T-helper 17 cell (primary cell): Measurements from ENCODE around the gene WDR83. TPM values are rescaled to one million over a fixed set of nuclear protein-coding genes. Genes with fewer than 3 reads are reported as not detected.
"Not testable (repeated sequence)": the region's sequence is repeated elsewhere in the genome, so short reads cannot be mapped to it uniquely, and the experiment has no call there.

Experiments used
- ATAC-seq: fragments of 150-1000 bp; cut with Tn5 transposase; 2 replicates; pipeline ENCODE4 v1.10.0; 2021; ENCODE audit warnings: mild to moderate bottlenecking, moderate library complexity
- DNase-seq, 3 donors: peaks; one replicate each; pipeline versions ENCODE4 v3.0.0 to v3.0.0-alpha.2; 2020 to 2021
- H3K9me3 ChIP-seq: one replicate; pipeline ENCODE4 v1.7.0; 2013; ENCODE audit warnings: low read length, mild to moderate bottlenecking; ENCODE audit not compliant: control insufficient read depth, poor library complexity, severe bottlenecking
- H3K27ac Mint-ChIP-seq: one replicate; pipeline ENCODE4 v1.8.0; 2022; ENCODE audit warnings: mild to moderate bottlenecking, moderate library complexity, mixed read lengths
- H3K27me3 Mint-ChIP-seq: one replicate; pipeline ENCODE4 v1.8.0; 2022; ENCODE audit warnings: mixed read lengths
- H3K36me3 Mint-ChIP-seq: one replicate; pipeline ENCODE4 v1.8.0; 2022; ENCODE audit warnings: low read depth, mixed read lengths
- H3K4me1 Mint-ChIP-seq: one replicate; pipeline ENCODE4 v1.8.0; 2022; ENCODE audit warnings: mild to moderate bottlenecking, mixed read lengths
- H3K4me3 Mint-ChIP-seq: one replicate; pipeline ENCODE4 v1.8.0; 2022; ENCODE audit warnings: mild to moderate bottlenecking, moderate library complexity, mixed read lengths
- total RNA-seq, 4 donors: library from RNA in 2 of 4; stranded (reverse) in 2 of 4; gene quantifications; one replicate each; pipeline ENCODE4 v1.2.3 and lab custom pipeline; 2022 to 2026

Gene WDR83
- total RNA-seq, 2 donors from 2014 or later: 10.5 to 11.1 TPM

DNA sequence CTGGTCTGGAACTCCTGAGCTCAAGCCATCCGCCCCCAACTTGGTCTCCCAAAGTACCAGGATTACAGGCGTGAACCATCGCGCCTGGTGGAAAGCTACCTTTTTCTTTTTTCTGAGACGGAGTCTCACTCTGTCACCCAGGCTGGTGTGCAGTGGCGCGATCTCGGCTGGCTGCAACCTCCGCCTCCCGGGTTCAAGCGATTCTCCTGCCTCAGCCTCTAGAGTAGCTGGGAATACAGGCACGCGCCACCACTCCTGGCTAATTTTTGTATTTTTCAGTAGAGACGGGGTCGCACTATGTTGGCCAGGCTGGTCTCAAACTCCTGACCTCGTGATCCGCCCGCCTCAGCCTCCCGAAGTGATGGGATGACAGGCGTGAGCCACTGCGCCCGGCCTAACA lies 30.8 kb downstream of the WDR83 start:
- not testable (repeated sequence) for DNase-seq, H3K27ac Mint-ChIP-seq, H3K36me3 Mint-ChIP-seq, H3K9me3 ChIP-seq, H3K4me1 Mint-ChIP-seq, ATAC-seq, H3K27me3 Mint-ChIP-seq
- peak overlapping the region; percentile 59 for H3K4me3 Mint-ChIP-seq

DNA sequence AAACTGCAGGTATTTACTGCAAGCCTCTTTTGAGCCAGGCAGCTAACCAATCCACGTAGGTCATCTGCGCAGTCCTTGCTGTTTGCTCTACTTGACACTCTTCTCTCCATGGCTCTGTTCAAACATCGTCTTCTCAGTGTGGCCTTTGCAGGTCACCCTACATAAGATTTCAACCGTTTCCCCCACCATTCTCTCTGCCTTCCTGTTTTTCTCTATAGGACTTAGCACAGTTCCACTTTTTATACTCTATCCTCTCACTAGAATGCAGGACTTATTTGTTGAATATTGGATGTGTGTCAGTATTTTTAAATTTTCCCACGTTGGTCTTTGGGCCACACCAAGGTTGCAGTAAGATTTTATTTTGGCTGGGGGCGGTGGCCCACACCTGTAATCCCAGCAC lies 31.5 kb downstream of the WDR83 start:
- no peak for DNase-seq
- Mint-ChIP-seq H3K4me1 (peaks cover 9% of the 10 kb centered on the region), H3K27ac (peak overlapping the region; percentile 29), H3K27me3 (no peaks in the 10 kb centered on the region), H3K36me3 (peaks cover 4% of the 10 kb centered on the region), H3K4me3 (peak overlapping the region; percentile 69)
- ATAC-seq: no peak
- H3K9me3 ChIP-seq: no peaks in the 10 kb centered on the region

DNA sequence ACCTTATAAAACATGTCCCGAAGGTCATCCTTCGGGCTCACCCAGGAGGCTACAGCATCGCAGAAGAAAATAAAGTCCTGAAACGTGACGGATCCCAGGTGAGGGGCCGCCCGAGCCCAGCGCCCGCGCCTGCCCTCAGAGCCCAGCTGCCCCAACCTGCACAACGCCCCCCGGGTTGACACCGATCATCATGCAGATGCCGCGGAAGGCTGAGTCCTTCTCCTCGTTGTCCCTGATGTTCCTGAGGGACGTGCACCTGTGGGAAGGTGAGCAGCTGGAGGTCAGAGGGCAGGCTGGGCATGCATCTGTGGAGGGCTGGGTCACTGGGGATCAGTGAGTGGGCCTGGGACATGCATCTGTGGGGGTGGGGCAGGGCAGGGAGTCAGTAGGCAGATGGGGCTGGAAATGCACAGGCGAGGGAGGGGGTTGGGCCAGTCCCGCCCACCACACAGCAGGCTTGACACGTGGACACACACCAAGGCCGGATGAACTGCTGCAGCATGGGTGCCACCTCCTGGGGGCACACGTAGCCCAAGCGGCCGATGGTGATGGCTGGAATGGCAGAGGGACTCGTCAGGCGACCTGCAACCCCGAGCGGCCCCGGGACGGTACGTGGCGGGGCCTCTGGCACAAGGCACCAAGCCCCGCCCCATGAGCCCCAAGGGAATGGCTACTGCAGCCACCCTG lies 35.1 kb downstream of the WDR83 start:
- Mint-ChIP-seq H3K4me3 (no peak overlapping the region), H3K27ac (no peak overlapping the region), H3K36me3 (peaks cover 7% of the 10 kb centered on the region), H3K27me3 (no peaks in the 10 kb centered on the region), H3K4me1 (peaks cover 6% of the 10 kb centered on the region)
- no peaks in the 10 kb centered on the region for H3K9me3 ChIP-seq
- DNase-seq: no peak
- no peak for ATAC-seq

GRCh38 chr19:12703046-12703445 lies 36.4 kb downstream of the WDR83 start:
- H3K4me1 Mint-ChIP-seq: peaks cover 4% of the 10 kb centered on the region

GRCh38 chr19:12705169-12705568 lies 38.6 kb downstream of the WDR83 start:
- no peaks in the 10 kb centered on the region for H3K27me3 Mint-ChIP-seq
- H3K9me3 ChIP-seq: no peaks in the 10 kb centered on the region
- no peak overlapping the region for H3K4me3 Mint-ChIP-seq
- H3K27ac Mint-ChIP-seq: no peak overlapping the region
- DNase-seq: no peak
- no peaks in the 10 kb centered on the region for H3K4me1 Mint-ChIP-seq
- ATAC-seq: no peak
- peaks cover 5% of the 10 kb centered on the region for H3K36me3 Mint-ChIP-seq

More at GRCh38 chr19:12703046-12703445, 36.4 kb downstream of the WDR83 start:
- H3K4me3 Mint-ChIP-seq: no peak overlapping the region
- no peak for ATAC-seq
- H3K9me3 ChIP-seq: no peaks in the 10 kb centered on the region
- peaks cover 7% of the 10 kb centered on the region for H3K36me3 Mint-ChIP-seq
- H3K27me3 Mint-ChIP-seq: no peaks in the 10 kb centered on the region
- no peak for DNase-seq
- H3K27ac Mint-ChIP-seq: no peak overlapping the region

- ATAC-seq (no peak), DNase-seq (no peak)
- Mint-ChIP-seq H3K4me3 (no peak overlapping the region), H3K36me3 (peaks cover 5% of the 10 kb centered on the region), H3K27ac (no peak overlapping the region), H3K4me1 (no peaks in the 10 kb centered on the region), H3K27me3 (no peaks in the 10 kb centered on the region)
- H3K9me3 ChIP-seq: no peaks in the 10 kb centered on the region
Observed at GRCh38 chr19:12705654-12706331, 39.2 kb downstream of the WDR83 start.

- no peaks in the 10 kb centered on the region for H3K27me3 Mint-ChIP-seq
- H3K4me1 Mint-ChIP-seq: no peaks in the 10 kb centered on the region
- H3K27ac Mint-ChIP-seq: no peak overlapping the region
- H3K9me3 ChIP-seq: no peaks in the 10 kb centered on the region
- DNase-seq (no peak), ATAC-seq (no peak)
- H3K36me3 Mint-ChIP-seq: peaks cover 5% of the 10 kb centered on the region
- no peak overlapping the region for H3K4me3 Mint-ChIP-seq
Observed at GRCh38 chr19:12706332-12706718, 39.7 kb downstream of the WDR83 start.

DNA sequence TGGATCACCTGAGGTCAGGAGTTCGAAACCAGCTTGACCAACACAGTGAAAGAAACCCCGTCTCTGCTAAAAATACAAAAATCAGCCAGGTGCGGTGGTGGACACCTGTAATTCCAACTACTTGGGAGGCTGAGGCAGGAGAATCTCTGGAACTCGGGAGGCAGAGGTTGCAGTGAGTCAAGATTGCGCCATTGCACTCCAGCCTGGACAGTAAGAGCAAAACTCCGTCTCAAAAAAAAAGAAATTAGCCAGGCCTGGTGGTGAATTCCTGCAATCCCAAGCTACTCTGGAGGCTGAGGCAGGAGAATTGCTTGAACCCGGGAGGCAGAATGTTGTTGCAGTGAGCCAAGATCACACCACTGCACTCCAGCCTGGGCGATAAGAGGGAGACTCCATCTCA lies 42.0 kb downstream of the WDR83 start:
- DNase-seq (no peak), ATAC-seq (no peak)
- no peak overlapping the region for H3K4me3 Mint-ChIP-seq
- H3K36me3 Mint-ChIP-seq: peaks cover 4% of the 10 kb centered on the region
- H3K27me3 Mint-ChIP-seq: no peaks in the 10 kb centered on the region
- no peaks in the 10 kb centered on the region for H3K9me3 ChIP-seq
- H3K4me1 Mint-ChIP-seq: no peaks in the 10 kb centered on the region
- H3K27ac Mint-ChIP-seq: no peak overlapping the region

- H3K9me3 ChIP-seq: no peaks in the 10 kb centered on the region
- Mint-ChIP-seq H3K27ac (no peak overlapping the region), H3K36me3 (peaks cover 2% of the 10 kb centered on the region), H3K27me3 (no peaks in the 10 kb centered on the region), H3K4me3 (no peak overlapping the region), H3K4me1 (no peaks in the 10 kb centered on the region)
- ATAC-seq (no peak), DNase-seq (no peak)
Observed at GRCh38 chr19:12711187-12711586, 44.6 kb downstream of the WDR83 start.

GRCh38 chr19:12712077-12712476 lies 45.5 kb downstream of the WDR83 start:
- ATAC-seq, H3K4me1 Mint-ChIP-seq, H3K9me3 ChIP-seq, H3K27me3 Mint-ChIP-seq, H3K4me3 Mint-ChIP-seq, H3K36me3 Mint-ChIP-seq, H3K27ac Mint-ChIP-seq, DNase-seq: not testable (repeated sequence)

DNA sequence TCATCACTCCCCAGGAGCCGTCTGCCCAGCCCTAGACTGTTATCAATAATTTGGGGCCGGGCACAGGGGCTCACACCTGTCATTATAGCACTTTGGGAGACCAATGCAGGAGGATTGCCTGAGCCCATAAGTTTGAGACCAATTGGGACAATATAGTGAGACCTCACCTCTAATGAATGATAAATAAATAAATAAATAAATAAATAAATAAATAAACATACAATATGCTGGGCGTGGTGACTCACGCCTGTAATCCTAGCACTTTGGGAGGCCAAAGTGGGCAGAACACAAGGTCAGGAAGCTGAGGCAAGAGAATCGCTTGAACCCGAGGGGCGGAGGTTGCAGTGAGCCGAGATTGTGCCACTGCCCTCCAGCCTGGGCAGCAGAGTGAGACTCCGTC lies 46.7 kb downstream of the WDR83 start:
- not testable (repeated sequence) for DNase-seq, H3K9me3 ChIP-seq, H3K27ac Mint-ChIP-seq, ATAC-seq, H3K36me3 Mint-ChIP-seq, H3K4me3 Mint-ChIP-seq, H3K4me1 Mint-ChIP-seq, H3K27me3 Mint-ChIP-seq

DNA sequence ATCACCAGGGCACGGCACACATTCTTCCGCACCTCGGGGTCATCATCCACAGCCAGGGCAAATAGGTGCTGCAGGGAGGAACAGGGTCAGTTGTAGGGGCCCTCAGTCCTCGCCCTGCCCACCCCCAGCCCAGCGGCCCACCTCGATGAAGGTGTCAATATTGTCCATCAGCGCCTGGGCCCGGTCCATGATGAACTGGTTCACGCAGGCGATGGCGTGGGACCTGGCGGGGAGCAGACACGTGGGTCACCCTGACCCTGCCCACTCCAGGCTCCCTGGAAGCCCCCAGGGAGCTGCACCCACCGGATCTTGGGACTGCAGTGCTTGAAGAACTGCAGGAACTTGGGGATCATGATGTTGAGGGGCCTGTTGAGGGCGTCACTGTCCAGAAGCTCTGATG lies 48.5 kb downstream of the WDR83 start:
- Mint-ChIP-seq H3K4me1 (no peaks in the 10 kb centered on the region), H3K36me3 (peaks cover 3% of the 10 kb centered on the region), H3K27ac (no peak overlapping the region), H3K27me3 (no peaks in the 10 kb centered on the region), H3K4me3 (no peak overlapping the region)
- ATAC-seq (no peak), DNase-seq (no peak)
- no peaks in the 10 kb centered on the region for H3K9me3 ChIP-seq

DNA sequence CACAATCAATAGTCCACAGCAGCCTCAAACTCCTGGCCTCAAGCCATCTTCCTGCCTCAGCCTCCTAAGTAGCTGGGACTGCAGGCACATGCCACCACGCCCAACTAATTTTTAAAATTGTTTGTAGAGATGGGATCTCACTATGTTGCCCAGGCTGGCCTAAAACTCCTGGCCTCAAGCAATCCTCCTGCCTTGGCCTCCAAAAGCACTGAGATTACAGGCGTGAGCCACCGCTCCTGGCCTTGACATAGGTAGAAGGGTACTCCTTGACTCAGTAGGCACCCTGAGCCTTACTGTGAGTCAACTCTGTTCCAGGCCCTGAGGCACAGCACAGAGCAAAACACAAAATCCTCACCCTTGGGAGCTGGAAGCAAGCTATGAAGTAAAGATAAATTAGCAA lies 49.3 kb downstream of the WDR83 start:
- ATAC-seq (no peak), DNase-seq (no peak)
- Mint-ChIP-seq H3K4me1 (peaks cover 5% of the 10 kb centered on the region), H3K4me3 (no peak overlapping the region), H3K36me3 (peaks cover 3% of the 10 kb centered on the region), H3K27me3 (no peaks in the 10 kb centered on the region), H3K27ac (no peak overlapping the region)
- H3K9me3 ChIP-seq: no peaks in the 10 kb centered on the region

- ATAC-seq (no peak), DNase-seq (no peak)
- no peaks in the 10 kb centered on the region for H3K27me3 Mint-ChIP-seq
- H3K9me3 ChIP-seq: no peaks in the 10 kb centered on the region
- peak overlapping the region; percentile 88 for H3K4me3 Mint-ChIP-seq
- H3K27ac Mint-ChIP-seq: peak overlapping the region; percentile 95
- H3K36me3 Mint-ChIP-seq: peaks cover 2% of the 10 kb centered on the region
- peaks cover 28% of the 10 kb centered on the region for H3K4me1 Mint-ChIP-seq
Observed at GRCh38 chr19:12720296-12720695, 53.7 kb downstream of the WDR83 start.
